NCI-H1436 treated with DMSO at 0.1 percent for 48 hours (cell line): ENCODE results near the gene KBTBD4.
"Not testable (repeated sequence)": the region's sequence is repeated elsewhere in the genome, so short reads cannot be mapped to it uniquely, and the experiment has no call there.

ENCODE experiments used
- DNase-seq: peaks from one replicate; lab custom pipeline; 2025; lab: John Stamatoyannopoulos, UW

KBTBD4 gene

GRCh38 chr11:47558695-47559094 lies 20.1 kb downstream of the KBTBD4 start:
- no peak for DNase-seq

DNA sequence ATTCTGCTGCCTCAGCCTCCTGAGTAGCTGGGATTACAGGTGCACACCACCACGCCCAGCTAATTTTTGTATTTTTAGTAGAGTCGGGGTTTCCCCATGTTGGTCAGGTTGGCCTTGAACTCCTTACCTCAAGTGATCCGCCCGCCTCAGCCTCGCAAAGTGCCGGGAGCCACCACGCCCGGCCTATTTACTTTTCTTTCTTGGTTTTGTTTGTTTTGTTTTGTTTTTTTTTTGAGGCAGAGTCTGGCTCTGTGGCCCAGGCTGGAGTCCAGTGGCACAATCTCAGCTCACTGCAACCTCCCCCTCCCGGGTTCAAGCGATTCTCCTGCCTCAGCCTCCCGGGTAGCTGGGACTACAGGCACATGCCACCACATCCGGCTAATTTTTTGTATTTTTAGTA lies 21.8 kb downstream of the KBTBD4 start:
- not testable (repeated sequence) for DNase-seq

DNA sequence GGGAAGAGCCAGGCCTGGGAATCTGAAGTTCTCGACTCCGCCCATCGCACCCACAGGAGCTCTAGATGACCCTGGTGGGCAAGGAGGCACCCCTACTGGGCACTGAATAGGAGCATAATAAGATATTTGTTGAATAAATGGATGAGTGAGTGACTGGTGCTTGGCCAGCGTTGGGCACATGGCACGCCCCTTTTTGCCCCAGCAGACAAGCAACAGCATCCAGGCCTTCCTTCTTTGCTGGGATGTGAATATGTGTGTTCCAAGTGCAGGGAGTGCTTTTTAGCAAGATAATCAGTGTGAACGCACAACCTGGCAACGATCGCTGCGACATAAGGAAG lies 25.4 kb downstream of the KBTBD4 start:
- DNase-seq = no peak

- DNase-seq = peak; percentile 46
These were observed 26.0 kb downstream of the KBTBD4 start, which contains the start of gene CELF1 for GRCh38 chr11:47552566-47553405. Gene CELF1 (minus strand): TSS chr11:47553132. CDS start chr11:47499523, 53,609 bp downstream.

DNA sequence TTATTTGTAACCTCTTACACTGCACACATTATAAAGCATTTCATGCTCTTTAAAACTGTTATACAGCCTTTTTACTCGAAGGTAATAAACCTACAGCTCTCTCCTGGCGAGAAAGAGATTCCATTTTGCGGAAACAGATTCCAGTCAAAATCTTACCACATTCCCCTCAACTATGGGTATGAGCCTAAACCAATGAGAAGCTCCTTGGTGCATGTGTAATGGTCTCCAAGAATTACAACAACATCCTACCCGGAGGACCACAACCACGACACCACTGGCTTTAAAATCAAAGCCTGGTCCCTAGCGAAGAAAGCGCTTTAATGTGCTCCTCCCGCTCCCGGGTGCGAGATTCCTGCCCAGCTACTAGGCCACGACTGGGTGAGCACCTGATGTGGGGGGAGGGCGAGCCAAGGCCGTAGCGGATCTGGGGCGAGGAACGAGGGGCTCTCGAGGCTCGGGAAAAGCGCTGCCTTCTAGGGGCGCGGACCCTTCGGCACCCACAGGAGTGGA lies 26.7 kb downstream of the KBTBD4 start:
- no peak for DNase-seq

- DNase-seq = no peak
These were observed 27.7 kb downstream of the KBTBD4 start for GRCh38 chr11:47551086-47551485.

GRCh38 chr11:47550288-47551047 lies 28.3 kb downstream of the KBTBD4 start:
- DNase-seq = no peak

DNA sequence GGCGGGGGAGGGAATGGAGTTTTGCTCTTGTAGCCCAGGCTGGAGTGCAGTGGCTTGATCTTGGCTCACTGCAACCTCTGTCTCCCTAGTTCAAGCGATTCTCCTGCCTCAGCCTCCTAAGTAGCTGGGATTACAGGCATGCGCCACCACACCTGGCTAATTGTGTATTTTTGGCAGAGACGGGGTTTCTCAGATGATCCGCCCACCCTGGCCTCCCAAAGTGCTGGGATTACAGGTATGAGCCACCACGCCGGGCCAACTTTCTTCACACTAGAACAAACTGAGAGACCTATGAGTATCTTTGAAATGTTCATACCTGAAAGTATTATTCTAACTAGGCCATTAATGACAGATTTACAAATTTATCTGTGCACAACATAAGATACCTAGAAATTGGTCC lies 32.5 kb downstream of the KBTBD4 start:
- DNase-seq = not testable (repeated sequence)

DNA sequence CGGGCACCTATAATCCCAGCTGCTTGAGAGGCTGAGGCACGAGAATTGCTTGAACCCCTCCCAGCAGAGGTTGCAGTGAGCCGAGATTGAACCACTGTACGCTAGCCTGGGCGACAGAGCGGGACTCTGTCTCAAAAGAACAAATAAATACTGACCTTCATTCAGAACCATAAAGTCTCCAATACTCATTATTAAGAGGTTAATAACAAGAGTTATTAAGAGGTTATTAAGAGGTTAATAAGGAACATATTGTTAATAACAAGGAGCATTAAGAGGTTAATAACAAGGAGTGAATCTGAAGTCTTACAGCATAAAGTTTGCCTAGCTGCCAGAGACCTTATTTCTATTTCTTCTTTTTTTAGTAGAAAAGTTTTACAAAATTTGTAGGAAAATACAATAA lies 33.5 kb downstream of the KBTBD4 start:
- DNase-seq = no peak

DNA sequence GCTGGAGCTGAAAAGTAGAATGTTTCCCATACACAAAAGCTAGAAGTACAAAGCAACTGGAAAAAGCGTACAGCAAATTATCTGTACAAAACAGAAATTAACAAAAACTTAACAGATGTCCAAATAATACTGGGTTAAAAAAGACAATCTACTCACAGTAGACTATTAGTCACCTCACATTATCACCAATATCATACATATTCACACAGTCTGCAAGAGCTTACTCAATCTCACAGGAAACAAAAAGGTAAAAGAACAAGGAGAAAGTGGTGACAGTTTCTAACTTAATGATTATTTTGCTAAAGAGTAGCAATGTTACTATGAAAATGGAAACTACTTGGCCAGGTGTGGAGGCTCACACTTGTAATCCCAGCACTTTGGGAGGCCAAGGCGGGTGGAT lies 37.7 kb downstream of the KBTBD4 start:
- no peak for DNase-seq

- DNase-seq = no peak
These were observed 39.1 kb downstream of the KBTBD4 start for GRCh38 chr11:47539681-47540039.

DNA sequence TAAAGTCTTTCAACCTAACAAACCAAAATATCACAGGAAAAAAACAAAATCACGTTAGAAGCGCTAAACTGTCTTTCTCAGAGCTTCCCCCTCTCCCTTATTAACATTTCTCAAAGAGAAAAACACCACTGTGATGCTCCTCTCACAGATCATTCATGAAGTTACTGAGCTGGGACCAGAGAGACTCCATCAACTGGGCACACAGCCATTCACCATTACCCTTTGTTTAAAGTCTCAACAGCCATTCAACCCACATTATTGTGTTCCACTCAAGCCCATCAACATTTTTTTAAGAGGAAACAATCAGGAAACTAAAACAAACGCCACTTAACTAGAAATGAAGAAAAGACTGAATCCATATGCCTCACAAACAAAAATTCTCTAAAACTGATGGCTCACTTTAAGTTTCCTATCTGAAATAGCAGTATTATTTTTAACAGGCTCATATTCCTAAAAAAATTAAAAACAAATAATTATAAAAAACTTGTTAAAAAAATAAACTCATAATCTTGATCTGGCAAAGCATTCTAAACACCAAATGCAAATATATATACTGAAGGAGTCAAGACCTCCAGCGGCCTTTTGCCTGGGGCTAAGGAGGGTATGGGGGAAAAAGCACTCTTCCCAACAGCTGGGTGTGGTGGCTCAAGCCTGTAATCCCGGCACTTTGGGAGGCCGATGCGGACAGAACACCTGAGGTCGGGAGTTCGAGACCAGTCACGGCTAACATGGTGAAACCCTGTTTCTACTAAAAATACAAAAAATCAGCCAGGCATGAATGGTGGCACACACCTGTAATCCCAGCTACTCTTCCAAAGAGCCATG lies 39.8 kb downstream of the KBTBD4 start:
- DNase-seq = no peak

- DNase-seq = no peak
These were observed 41.9 kb downstream of the KBTBD4 start for GRCh38 chr11:47536915-47537314.

DNA sequence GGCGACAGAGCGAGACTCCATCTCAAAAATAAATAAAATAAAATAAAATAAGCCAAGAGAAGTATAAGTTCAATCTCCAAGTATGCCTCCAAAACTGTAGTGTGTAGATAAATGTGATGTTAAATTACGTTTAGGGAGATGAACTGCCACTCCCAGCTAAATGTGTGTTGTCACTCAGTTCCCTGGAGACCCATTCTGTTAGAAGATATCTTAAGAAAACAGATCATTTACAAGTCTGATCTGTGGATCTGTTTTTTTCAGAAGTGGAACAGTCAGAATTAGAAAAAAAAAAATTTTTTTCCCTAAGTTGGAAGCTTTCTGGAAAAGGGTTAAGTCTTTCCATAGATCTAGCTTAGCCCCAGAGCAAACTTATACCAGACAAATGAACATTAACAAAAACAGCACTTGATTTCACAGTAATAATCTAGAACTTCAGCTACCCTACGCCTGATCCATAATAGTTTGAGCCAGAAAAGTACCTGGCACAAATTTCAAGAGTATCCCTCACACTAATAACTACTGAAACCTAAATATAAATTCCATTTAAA lies 44.0 kb downstream of the KBTBD4 start:
- DNase-seq = no peak

DNA sequence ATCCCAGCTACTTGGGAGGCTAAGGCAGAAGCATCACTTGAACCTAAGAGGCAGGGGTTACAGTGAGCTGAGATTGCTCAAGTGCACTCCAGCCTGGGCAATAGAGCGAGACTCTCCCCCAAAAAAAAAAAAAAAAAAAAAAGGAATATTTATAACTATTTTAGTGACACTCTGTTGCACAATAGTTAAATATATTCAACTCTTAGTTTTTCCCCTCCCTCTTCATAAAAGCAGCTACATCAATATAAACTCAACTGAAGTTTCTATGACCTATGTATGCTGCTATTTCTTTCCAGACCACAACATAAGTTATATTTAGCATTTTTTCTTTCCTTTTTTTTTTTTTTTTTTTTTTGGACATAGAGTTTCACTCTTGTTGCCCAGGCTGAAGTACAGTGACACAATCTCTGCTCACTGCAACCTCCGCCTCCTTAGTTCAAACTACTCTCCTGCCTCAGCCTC lies 45.0 kb downstream of the KBTBD4 start:
- no peak for DNase-seq

DNA sequence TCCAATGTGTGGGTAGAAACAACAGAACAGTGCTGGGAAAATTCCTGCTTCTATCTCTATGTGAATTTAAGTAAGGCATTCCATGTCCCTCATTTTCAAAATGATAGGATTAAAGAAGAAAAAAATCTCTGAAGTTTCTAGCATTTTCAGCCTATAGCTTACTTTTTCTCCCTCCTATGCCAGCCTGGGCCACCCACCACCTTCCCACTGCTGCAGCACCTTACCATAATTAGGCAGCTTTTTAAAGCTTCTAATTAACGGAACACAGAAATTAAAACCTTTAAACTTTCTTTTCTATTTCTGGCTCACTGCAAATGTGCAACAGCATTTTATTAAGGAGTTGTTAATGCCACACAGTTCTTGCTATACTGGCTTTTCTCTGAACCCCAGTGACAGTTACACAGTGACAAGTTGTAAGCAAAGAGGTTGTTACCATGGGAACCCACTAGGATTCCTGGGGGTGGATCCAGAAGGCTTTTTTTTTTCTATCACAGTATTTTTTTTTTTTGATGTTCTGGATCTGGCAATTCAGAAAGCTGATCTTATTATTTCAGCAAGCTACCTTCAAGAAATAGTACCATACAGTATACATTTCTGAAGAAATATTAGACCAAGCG lies 46.1 kb downstream of the KBTBD4 start:
- no peak for DNase-seq

DNA sequence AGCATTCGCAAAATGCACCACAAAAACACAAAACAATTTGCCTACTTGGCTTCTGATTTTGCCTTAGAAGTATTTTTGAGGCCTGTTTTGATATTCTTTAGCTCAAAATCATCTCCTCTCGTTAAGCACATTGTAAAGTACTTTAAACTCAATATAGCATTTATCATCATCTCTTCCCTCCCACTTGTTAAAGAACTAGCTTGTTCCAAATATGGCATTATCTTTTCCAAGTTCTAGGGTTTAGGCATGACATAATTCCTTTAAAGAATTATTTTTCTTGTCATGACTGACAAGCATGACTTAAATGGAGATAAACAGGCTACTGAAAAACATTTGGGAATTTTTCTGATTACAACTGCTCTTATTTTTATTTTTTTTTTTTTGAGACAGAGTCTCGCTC lies 47.1 kb downstream of the KBTBD4 start:
- no peak for DNase-seq

DNA sequence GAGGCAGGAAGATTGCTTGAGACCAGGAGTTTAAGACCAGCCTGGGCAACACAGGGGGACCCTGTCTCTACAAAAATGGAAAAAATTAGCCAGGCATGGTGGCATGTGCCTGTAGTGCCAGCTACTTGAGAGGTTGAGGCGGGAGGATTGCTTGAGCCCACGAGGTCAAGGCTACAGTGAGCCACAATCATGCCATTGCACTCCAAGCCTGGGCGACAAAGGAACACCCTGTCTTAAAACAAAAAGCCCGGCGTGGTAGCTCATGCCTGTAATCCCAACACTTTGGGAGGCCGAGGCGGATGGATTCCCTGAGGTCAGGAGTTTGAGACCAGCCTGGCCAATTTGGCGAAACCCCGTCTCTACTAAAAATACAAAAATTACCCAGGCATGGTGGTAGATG lies 48.0 kb downstream of the KBTBD4 start:
- not testable (repeated sequence) for DNase-seq

DNA sequence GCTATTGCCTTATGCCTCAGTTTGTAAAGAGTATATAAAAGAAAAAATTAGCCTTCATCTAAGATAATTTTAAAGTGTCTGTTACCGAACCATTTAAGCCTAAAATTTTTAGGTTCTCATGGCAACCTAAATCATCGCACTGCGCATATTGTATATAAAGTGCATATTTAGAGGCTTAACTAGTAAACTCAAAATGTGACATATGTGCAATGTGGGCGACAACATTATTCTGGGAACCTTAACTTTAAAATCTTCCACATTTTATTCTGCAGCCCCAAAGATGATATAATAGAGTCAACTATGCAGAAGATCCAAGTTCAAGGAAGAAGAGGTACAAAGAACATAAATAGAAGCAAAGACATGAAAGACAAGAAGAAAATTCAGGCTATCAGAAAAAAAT lies 48.8 kb downstream of the KBTBD4 start:
- no peak for DNase-seq

GRCh38 chr11:47527186-47527585 lies 51.6 kb downstream of the KBTBD4 start:
- no peak for DNase-seq

- not testable (repeated sequence) for DNase-seq
These were observed 52.7 kb downstream of the KBTBD4 start for GRCh38 chr11:47526032-47526431.
